H1 (cell line): ENCODE data around the gene IL36G. TPM values are rescaled to one million over a fixed set of nuclear protein-coding genes. Genes with fewer than 3 reads are reported as not detected.

Experiments used
- CTCF ChIA-PET: fragments of 300-600 bp; sonication (Branson Sonifier 250); formaldehyde crosslinking; loops from one replicate; lab custom pipeline; 2021; ENCODE audit not compliant: partially characterized antibody; lab: Charles Lee
- POLR2A ChIA-PET: fragments of 300-600 bp; sonication (Branson Sonifier 250); formaldehyde crosslinking; loops from one replicate; lab custom pipeline; 2021; ENCODE audit warnings: inconsistent platforms; ENCODE audit not compliant: partially characterized antibody; lab: Charles Lee
- DNase-seq, 2 experiments: peaks; one replicate each; pipeline versions ENCODE4 v3.0.0 to v3.0.0-alpha.2; 2010 to 2022; ENCODE audit warnings: low spot score in 2 of 2, low read depth in 1 of 2, mixed read lengths in 1 of 2
- FAIRE-seq: peaks from 2 replicates; lab custom pipeline; 2011; peaks lifted over from hg19 to GRCh38; lab: Jason Lieb, UNC
- H2AFZ ChIP-seq: 2 replicates; pipeline ENCODE4 v1.8.1; 2012; ENCODE audit warnings: low read length, inconsistent platforms
- H2AK5ac ChIP-seq: 2 replicates; pipeline ENCODE4 v1.6.1; 2013; ENCODE audit warnings: low read depth, low read length
- H2BK120ac ChIP-seq: replicated peaks from 2 replicates; pipeline ENCODE3; 2013; ENCODE audit warnings: low read depth, low read length, inconsistent platforms
- H2BK12ac ChIP-seq: 2 replicates; pipeline ENCODE4 v1.6.1; 2013; ENCODE audit warnings: low read depth, low read length
- H2BK15ac ChIP-seq: 2 replicates; pipeline ENCODE4 v1.6.1; 2013; ENCODE audit warnings: low read length
- H2BK20ac ChIP-seq: 2 replicates; pipeline ENCODE4 v1.6.1; 2013; ENCODE audit warnings: low read length
- H2BK5ac ChIP-seq: 2 replicates; pipeline ENCODE4 v1.6.1; 2013; ENCODE audit warnings: low read depth, low read length
- H3K14ac ChIP-seq: 2 replicates; pipeline ENCODE4 v1.6.1; 2013; ENCODE audit warnings: inconsistent platforms; ENCODE audit not compliant: insufficient read length
- H3K18ac ChIP-seq: 2 replicates; pipeline ENCODE4 v1.6.1; 2013; ENCODE audit warnings: low read length; ENCODE audit errors: extremely low read depth
- H3K23ac ChIP-seq: 2 replicates; pipeline ENCODE4 v1.6.1; 2013; ENCODE audit warnings: inconsistent platforms; ENCODE audit not compliant: insufficient read length
- H3K23me2 ChIP-seq: 2 replicates; pipeline ENCODE4 v1.6.1; 2013; ENCODE audit warnings: low read depth, low read length
- H3K27ac ChIP-seq: 2 replicates; pipeline ENCODE4 v1.6.1; 2011; ENCODE audit warnings: low read depth, low read length, inconsistent platforms
- H3K27me3 ChIP-seq, 4 experiments: replicated peaks in 1 of 4; 1 replicate in 1 of 4; 2 replicates in 3 of 4; pipeline versions ENCODE4 v1.6.1 to v1.8.1; 2011 to 2013; ENCODE audit warnings: low read length in 3 of 4, mild to moderate bottlenecking in 3 of 4, inconsistent platforms in 2 of 4, mixed read lengths in 2 of 4, moderate library complexity in 1 of 4; ENCODE audit not compliant: control insufficient read depth in 3 of 4, insufficient read depth in 3 of 4; ENCODE audit errors: extremely low read depth in 1 of 4
- H3K36me3 ChIP-seq, 4 experiments: 2 replicates each; pipeline versions ENCODE4 v1.6.1 to v1.8.1; 2011 to 2013; ENCODE audit warnings: mild to moderate bottlenecking in 4 of 4, low read length in 3 of 4, moderate library complexity in 2 of 4, control low read depth in 1 of 4, inconsistent platforms in 1 of 4; ENCODE audit not compliant: insufficient read depth in 4 of 4, control insufficient read depth in 2 of 4
- H3K4ac ChIP-seq: replicated peaks from 2 replicates; pipeline ENCODE3; 2013; ENCODE audit warnings: low read length, low read depth, mixed read lengths, inconsistent platforms; ENCODE audit not compliant: insufficient read length
- H3K4me1 ChIP-seq, 4 experiments: replicated peaks in 1 of 4; 1 replicate in 1 of 4; 2 replicates in 3 of 4; pipeline versions ENCODE4 v1.6.1 to v1.8.1; 2011 to 2013; ENCODE audit warnings: low read length in 3 of 4, inconsistent platforms in 2 of 4, mixed read lengths in 1 of 4; ENCODE audit not compliant: insufficient read depth in 4 of 4, control insufficient read depth in 3 of 4
- H3K4me2 ChIP-seq, 2 experiments: 2 replicates each; pipeline versions ENCODE4 v1.6.1 to v1.8.1; 2011 to 2013; ENCODE audit warnings: low read depth in 2 of 2, low read length in 2 of 2, control low read depth in 1 of 2, inconsistent platforms in 1 of 2, mild to moderate bottlenecking in 1 of 2; ENCODE audit not compliant: insufficient read depth in 1 of 2
- H3K4me3 ChIP-seq, 4 experiments: fragments of 200-600, 300-600 bp in 1 of 4; sonication (generic), shearing (Covaris generic), sonication (Bioruptor Twin) in 1 of 4; 2 replicates each; pipeline versions ENCODE4 v1.5.1 to v1.8.1; 2011 to 2016; ENCODE audit warnings: low read length in 4 of 4, low read depth in 3 of 4, control low read depth in 2 of 4, inconsistent platforms in 2 of 4, mild to moderate bottlenecking in 2 of 4, mixed read lengths in 1 of 4, moderate library complexity in 1 of 4; ENCODE audit not compliant: insufficient read depth in 2 of 4; ENCODE audit errors: extremely low read depth in 1 of 4
- H3K56ac ChIP-seq: replicated peaks from 2 replicates; pipeline ENCODE3; 2013; ENCODE audit warnings: low read depth, mild to moderate bottlenecking, mixed read lengths, low read length, inconsistent platforms; ENCODE audit not compliant: insufficient read length
- H3K79me1 ChIP-seq: 2 replicates; pipeline ENCODE4 v1.6.1; 2013; ENCODE audit warnings: low read depth, low read length, control low read depth
- H3K79me2 ChIP-seq, 2 experiments: 2 replicates each; pipeline versions ENCODE4 v1.6.1 to v1.8.1; 2012 to 2013; ENCODE audit warnings: low read length in 2 of 2, mild to moderate bottlenecking in 2 of 2, inconsistent platforms in 1 of 2; ENCODE audit not compliant: insufficient read depth in 2 of 2, control insufficient read depth in 1 of 2
- H3K9ac ChIP-seq, 4 experiments: replicated peaks in 1 of 4; 1 replicate in 1 of 4; 2 replicates in 3 of 4; pipeline versions ENCODE4 v1.6.1 to v1.8.1; 2011 to 2013; ENCODE audit warnings: low read depth in 3 of 4, low read length in 3 of 4, control low read depth in 2 of 4, mild to moderate bottlenecking in 2 of 4, moderate library complexity in 2 of 4, inconsistent platforms in 1 of 4; ENCODE audit errors: extremely low read depth in 1 of 4
- H3K9me3 ChIP-seq, 2 experiments: 2 replicates each; pipeline versions ENCODE4 v1.6.1 to v1.8.1; 2012 to 2013; ENCODE audit warnings: mild to moderate bottlenecking in 2 of 2, moderate library complexity in 2 of 2, control low read depth in 1 of 2, inconsistent platforms in 1 of 2, low read depth in 1 of 2, low read length in 1 of 2, mixed read lengths in 1 of 2; ENCODE audit not compliant: insufficient read depth in 2 of 2
- H4K20me1 ChIP-seq, 2 experiments: replicated peaks in 1 of 2; 2 replicates each; pipeline versions ENCODE3 to v1.8.1; 2011 to 2013; ENCODE audit warnings: inconsistent platforms in 2 of 2, low read length in 2 of 2, mild to moderate bottlenecking in 1 of 2; ENCODE audit not compliant: insufficient read depth in 2 of 2, control insufficient read depth in 1 of 2
- H4K5ac ChIP-seq: 2 replicates; pipeline ENCODE4 v1.6.1; 2013; ENCODE audit warnings: low read length, low read depth, mixed read lengths, inconsistent platforms; ENCODE audit not compliant: insufficient read length
- H4K8ac ChIP-seq: 2 replicates; pipeline ENCODE4 v1.8.0; 2013; ENCODE audit warnings: mild to moderate bottlenecking, moderate library complexity, low read length, inconsistent platforms; ENCODE audit not compliant: insufficient read depth; ENCODE audit errors: extremely low read depth
- H4K91ac ChIP-seq: replicated peaks from 2 replicates; pipeline ENCODE3; 2013; ENCODE audit warnings: low read length, mixed read lengths, inconsistent platforms; ENCODE audit not compliant: insufficient read length
- ASH2L ChIP-seq: fragments of 200-600, 300-600 bp; sonication (generic); IDR thresholded peaks from one replicate; pipeline ENCODE4 v1.7.1; 2017; ENCODE audit warnings: low read length
- CEBPB ChIP-seq: IDR thresholded peaks from 2 replicates; pipeline ENCODE4 v1.6.1; 2012; ENCODE audit warnings: low read depth, low read length
- KDM5A ChIP-seq: fragments of 200-600 bp; IDR thresholded peaks from 2 replicates; pipeline ENCODE4 v1.7.1; 2012; ENCODE audit warnings: mild to moderate bottlenecking, low read length, inconsistent platforms, mixed read lengths
- MAFK ChIP-seq: IDR thresholded peaks from 2 replicates; pipeline ENCODE4 v1.6.1; 2012; ENCODE audit warnings: low read depth, mild to moderate bottlenecking, improper control_type of control experiment, low read length
- POLR2A ChIP-seq, 2 experiments: IDR thresholded peaks; 1 replicate in 1 of 2; 2 replicates in 1 of 2; pipeline ENCODE4 v1.6.1; 2011; ENCODE audit warnings: low read depth in 2 of 2, low read length in 2 of 2, mild to moderate bottlenecking in 2 of 2; ENCODE audit errors: control extremely low read depth in 1 of 2
- RBBP5 ChIP-seq: IDR thresholded peaks from 2 replicates; pipeline ENCODE4 v1.7.1; 2012; ENCODE audit warnings: low read depth, mild to moderate bottlenecking, inconsistent platforms, low read length, moderate library complexity, borderline replicate concordance
- RFX5 ChIP-seq: IDR thresholded peaks from 2 replicates; pipeline ENCODE4 v1.6.1; 2011; ENCODE audit warnings: low read depth, low read length, improper control_type of control experiment, borderline replicate concordance
- RNF2 ChIP-seq: fragments of 200-900, 300-1000 bp; sonication (generic); IDR thresholded peaks from 2 replicates; pipeline ENCODE4 v1.7.1; 2016; ENCODE audit warnings: borderline replicate concordance, low read depth, mild to moderate bottlenecking, antibody characterized with exemption, low read length; ENCODE audit not compliant: poor library complexity, severe bottlenecking; ENCODE audit errors: missing control alignments
- RXRA ChIP-seq: IDR thresholded peaks from 2 replicates; pipeline ENCODE4 v1.6.1; 2011; ENCODE audit warnings: low read depth, mild to moderate bottlenecking, low read length, moderate library complexity; ENCODE audit not compliant: insufficient read depth
- SIX5 ChIP-seq: IDR thresholded peaks from 2 replicates; pipeline ENCODE4 v1.6.1; 2011; ENCODE audit warnings: mild to moderate bottlenecking, low read depth, low read length
- TCF12 ChIP-seq: IDR thresholded peaks from 2 replicates; pipeline ENCODE4 v1.6.1; 2011; ENCODE audit warnings: low read depth, mild to moderate bottlenecking, low read length
- YY1 ChIP-seq: IDR thresholded peaks from 2 replicates; pipeline ENCODE4 v1.6.1; 2011; ENCODE audit warnings: low read depth, mild to moderate bottlenecking, low read length
- ZNF274 ChIP-seq: IDR thresholded peaks from 2 replicates; pipeline ENCODE4 v1.7.0; 2012; ENCODE audit warnings: low read length, borderline replicate concordance; ENCODE audit errors: extremely low read depth
- WGBS, 2 experiments: shearing (Covaris generic) in 1 of 2; methylation state at CpG; one replicate each; pipeline versions ENCODE4 v1.1.6 to v1.1.7; 2013 to 2015; ENCODE audit warnings: low lambda C conversion rate in 2 of 2, mixed read lengths in 2 of 2, inconsistent platforms in 1 of 2, low coverage in 1 of 2, missing lambda C conversion rate in 1 of 2; ENCODE audit not compliant: insufficient replicate concordance in 2 of 2, insufficient coverage in 1 of 2, insufficient read length in 1 of 2; ENCODE audit errors: extremely low coverage in 1 of 2, missing lambda C conversion rate in 1 of 2; 5-methylcytosine and 5-hydroxymethylcytosine counted together
- polyA plus RNA-seq, 7 experiments: library from polyadenylated mRNA; depleted of rRNA in 3 of 7; stranded (reverse) in 5 of 7; unstranded in 2 of 7; fragments of >200 nt in 5 of 7; fragments of 200-250 nt in 2 of 7; gene quantifications; 1 replicate in 5 of 7; 2 replicates in 1 of 7; 4 replicates in 1 of 7; pipeline versions ENCODE4 v1.2.1 to v1.2.3, GENCODE V29; 2011 to 2013; ENCODE audit warnings: missing spikeins in 2 of 7, mixed read lengths in 2 of 7
- total RNA-seq: library from RNA; stranded (reverse); fragmentation: NEBNext Ultra II Directional; extraction: Animal tissue kit (Norgen Biotek cat#: 25700); gene quantifications from 2 replicates; pipeline ENCODE4 v1.2.1, GENCODE V29; 2021

Gene IL36G
- total and polyA plus RNA-seq, 2 of the 8 experiments (the other 6 are each of a cell fraction or from before 2014, with no cell fraction given): 0.39 TPM; not detected in 1

DNA sequence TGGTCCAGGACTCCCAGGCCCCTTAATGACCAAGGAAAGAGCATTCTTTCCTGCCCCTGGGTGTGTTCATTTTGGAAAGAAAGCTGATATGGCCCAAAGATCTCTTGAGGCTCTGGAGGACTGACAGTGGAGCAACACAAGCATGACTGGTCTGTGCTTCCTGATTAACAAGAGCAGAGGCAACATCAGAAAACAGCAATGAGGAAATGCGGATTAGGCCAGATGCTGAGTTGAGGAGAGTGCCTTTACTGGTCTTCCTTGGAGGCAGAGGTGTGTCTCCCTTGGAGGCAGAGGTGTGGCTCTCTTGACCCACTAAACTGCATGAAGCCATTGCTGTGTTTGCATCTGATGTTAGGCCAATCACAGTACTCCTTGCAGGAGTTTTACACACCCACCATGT lies 54.9 kb downstream of the IL36G start:
- FAIRE-seq: no peak

More for the DNA sequence above, 54.9 kb downstream of the IL36G start:
- no peak overlapping the region for H3K4me2 ChIP-seq
- H3K36me3 ChIP-seq: no peaks in the 10 kb centered on the region
- H4K91ac ChIP-seq: no peak overlapping the region
- H2BK120ac ChIP-seq: no peak overlapping the region
- no peak overlapping the region for H3K27ac ChIP-seq
- H2BK20ac ChIP-seq: no peak overlapping the region
- H3K56ac ChIP-seq: no peak overlapping the region
- no peak overlapping the region for H4K5ac ChIP-seq
- H3K23ac ChIP-seq: no peak overlapping the region
- no peak overlapping the region for H2BK5ac ChIP-seq
- H3K4me1 ChIP-seq: peaks cover 0 to 6% (median under 1%) of the 10 kb centered on the region in 4 experiments; a peak in 3 of 7 replicates
- H2BK15ac ChIP-seq: no peak overlapping the region
- no peak overlapping the region for H3K9ac ChIP-seq
- no peak overlapping the region for H4K8ac ChIP-seq
- CTCF ChIA-PET: interaction anchor here (2.8 kb wide), 1 partner anchor 47 kb away, joined by 8 read pairs; no protein-coding TSS in a partner anchor
- no peak overlapping the region for H3K18ac ChIP-seq
- H2AK5ac ChIP-seq: no peak overlapping the region
- H2AFZ ChIP-seq: no peak overlapping the region
- TF ChIP-seq RFX5 (no peak), RXRA (no peak), KDM5A (no peak), RNF2 (no peak), MAFK (no peak), ZNF274 (no peak), CEBPB (no peak), RBBP5 (no peak), YY1 (no peak), POLR2A (IDR thresholded peaks at IDR 0.05; ENCODE audit: control extremely low read depth in 1 of 2, low read depth in 2 of 2, low read length in 2 of 2) (no peak), SIX5 (no peak), TCF12 (no peak), ASH2L (no peak)
- 89% methylated on average over 1 of the region's 1 CpG; no CpG with 5 or more reads in 1 of the 2 experiments for WGBS, 2 experiments
- no peaks in the 10 kb centered on the region for H3K9me3 ChIP-seq
- no peak overlapping the region for H3K4ac ChIP-seq
- POLR2A ChIA-PET: no interaction called here
- H3K23me2 ChIP-seq: no peaks in the 10 kb centered on the region
- H3K79me1 ChIP-seq: no peaks in the 10 kb centered on the region
- no peaks in the 10 kb centered on the region for H3K79me2 ChIP-seq
- no peak overlapping the region for H3K4me3 ChIP-seq
- H3K14ac ChIP-seq: no peak overlapping the region
- no peak for DNase-seq
- H2BK12ac ChIP-seq: no peak overlapping the region
- no peaks in the 10 kb centered on the region for H3K27me3 ChIP-seq
- H4K20me1 ChIP-seq: no peaks in the 10 kb centered on the region
